HCEC 1CT (cell line): ENCODE data around the gene PCDHB16.
"Not testable (repeated sequence)": the region's sequence is repeated elsewhere in the genome, so short reads cannot be mapped to it uniquely, and the experiment has no call there.

Experiments
- DNase-seq: peaks from one replicate; pipeline ENCODE4 v3.0.0-alpha.2; 2017

Gene PCDHB16

GRCh38 chr5:141184117-141184855 is 2.1 kb downstream of the PCDHB16 start:
- DNase-seq, result not testable (repeated sequence)

- no peak for DNase-seq
Measured at GRCh38 chr5:141186897-141187512, 4.8 kb downstream of the PCDHB16 start, which contains the start of gene PCDHB9. Gene PCDHB9 (plus strand): TSS chr5:141187161. CDS start chr5:141187319, 158 bp downstream.

GRCh38 chr5:141188682-141189081 is 6.5 kb downstream of the PCDHB16 start:
- DNase-seq, result not testable (repeated sequence)

GRCh38 chr5:141189131-141189530 is 6.9 kb downstream of the PCDHB16 start:
- DNase-seq, result not testable (repeated sequence)

GRCh38 chr5:141192110-141192725 is 10.0 kb downstream of the PCDHB16 start, which contains the start of gene PCDHB10:
Gene PCDHB10 (plus strand): TSS chr5:141192353. CDS start chr5:141192553, 200 bp downstream.
- no peak for DNase-seq

- not testable (repeated sequence) for DNase-seq
Measured at GRCh38 chr5:141194332-141194731, 12.1 kb downstream of the PCDHB16 start.

GRCh38 chr5:141196363-141196762 is 14.2 kb downstream of the PCDHB16 start:
- DNase-seq, result no peak

- DNase-seq, result no peak
Measured at GRCh38 chr5:141199359-141200235, 17.4 kb downstream of the PCDHB16 start, which contains the start of gene PCDHB11. Gene PCDHB11 (plus strand): TSS chr5:141199627. CDS start chr5:141199775, 148 bp downstream.

GRCh38 chr5:141201126-141201525 is 18.9 kb downstream of the PCDHB16 start:
- not testable (repeated sequence) for DNase-seq

GRCh38 chr5:141201646-141202045 is 19.5 kb downstream of the PCDHB16 start:
- DNase-seq, result not testable (repeated sequence)

GRCh38 chr5:141208478-141208877 is 26.3 kb downstream of the PCDHB16 start, which contains the start of gene PCDHB12:
Gene PCDHB12 (plus strand): TSS chr5:141208719. CDS start chr5:141208908, 189 bp downstream.
- DNase-seq, result no peak

GRCh38 chr5:141210281-141210680 is 28.1 kb downstream of the PCDHB16 start:
- DNase-seq, result not testable (repeated sequence)

- not testable (repeated sequence) for DNase-seq
Measured at GRCh38 chr5:141210849-141211248, 28.7 kb downstream of the PCDHB16 start.

- not testable (repeated sequence) for DNase-seq
Measured at GRCh38 chr5:141213656-141214339, 31.6 kb downstream of the PCDHB16 start, which contains the start of gene PCDHB13. Gene PCDHB13 (plus strand): TSS chr5:141213919. CDS start chr5:141214124, 205 bp downstream.

- not testable (repeated sequence) for DNase-seq
Measured at GRCh38 chr5:141214583-141214982, 32.4 kb downstream of the PCDHB16 start.

- not testable (repeated sequence) for DNase-seq
Measured at GRCh38 chr5:141215504-141215903, 33.3 kb downstream of the PCDHB16 start.

GRCh38 chr5:141216035-141216434 is 33.8 kb downstream of the PCDHB16 start:
- not testable (repeated sequence) for DNase-seq

- peak; percentile 21 for DNase-seq
Measured at GRCh38 chr5:141223112-141223783, 41.1 kb downstream of the PCDHB16 start, which contains the start of gene PCDHB14. Gene PCDHB14 (plus strand): TSS chr5:141223343. CDS start chr5:141223506, 163 bp downstream.

GRCh38 chr5:141224844-141225243 is 42.7 kb downstream of the PCDHB16 start:
- not testable (repeated sequence) for DNase-seq

- DNase-seq, result not testable (repeated sequence)
Measured at GRCh38 chr5:141225421-141225820, 43.2 kb downstream of the PCDHB16 start.
